ENCODE data around the gene IQUB.

- TF ChIP-seq CTCF (IDR thresholded peaks at IDR 0.05; ENCODE audit: poor library complexity, severe bottlenecking) (no peak), POLR2AphosphoS5 (IDR thresholded peaks at IDR 0.05) (no peak), REST (IDR thresholded peaks at IDR 0.05; ENCODE audit: borderline replicate concordance) (no peak), EP300 (conservative IDR thresholded peaks at IDR 0.05; ENCODE audit: poor library complexity, severe bottlenecking) (no peak), SMC3 (conservative IDR thresholded peaks at IDR 0.05; ENCODE audit: poor library complexity) (no peak), EZH2 (IDR thresholded peaks at IDR 0.05; ENCODE audit: borderline replicate concordance, insufficient read depth, low read length, poor library complexity, severe bottlenecking) (no peak)
Measured at GRCh38 chr7:123538897-123539296, 4.5 kb upstream of the IQUB start.
